ENCODE data around the gene ADGRG6.
"Not testable (repeated sequence)": the region's sequence is repeated elsewhere in the genome, so short reads cannot be mapped to it uniquely, and the experiment has no call there.

The ADGRG6 gene

DNA sequence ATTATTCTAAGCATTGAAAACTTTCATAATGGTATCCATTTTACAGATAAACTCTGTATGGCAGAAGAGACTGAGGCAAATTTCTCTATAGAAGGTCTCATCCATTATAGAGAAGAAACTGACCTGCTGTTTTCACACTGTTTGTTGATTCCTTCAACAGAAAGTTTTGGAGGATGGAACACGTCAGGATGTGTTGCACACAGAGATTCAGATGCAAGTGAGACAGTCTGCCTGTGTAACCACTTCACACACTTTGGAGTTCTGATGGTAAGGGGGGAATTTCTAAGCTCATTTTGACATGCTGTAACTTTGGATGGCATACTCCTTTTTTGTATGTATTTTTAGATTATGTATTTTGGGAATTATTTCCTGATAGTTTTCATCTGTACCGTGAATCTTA lies 109.3 kb downstream of the ADGRG6 start:
- DNase-seq (ENCODE audit: low spot score): no peak

DNA sequence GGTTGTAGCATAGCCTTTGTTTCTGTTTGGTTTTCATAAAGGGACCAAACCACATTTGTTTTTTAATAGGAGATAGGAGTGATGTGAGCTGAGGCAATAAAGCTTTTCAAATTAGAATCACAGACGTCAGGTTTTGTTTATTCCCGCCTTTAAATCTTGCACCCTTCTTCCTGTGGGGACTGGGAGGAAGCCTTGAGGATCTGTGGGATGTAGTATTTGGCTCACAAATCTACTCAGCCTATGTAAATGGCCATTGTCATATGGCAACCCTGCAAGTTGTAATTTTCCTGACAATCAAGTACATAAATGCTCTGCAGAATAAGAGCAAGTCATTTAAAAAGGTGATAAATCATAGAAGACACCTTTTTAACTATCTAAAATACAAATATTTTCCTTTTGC lies 110.4 kb downstream of the ADGRG6 start:
- no peak for DNase-seq (ENCODE audit: low spot score)

- DNase-seq (ENCODE audit: low spot score): no peak
Observed at GRCh38 chr6:142412658-142413057, 110.9 kb downstream of the ADGRG6 start.

DNA sequence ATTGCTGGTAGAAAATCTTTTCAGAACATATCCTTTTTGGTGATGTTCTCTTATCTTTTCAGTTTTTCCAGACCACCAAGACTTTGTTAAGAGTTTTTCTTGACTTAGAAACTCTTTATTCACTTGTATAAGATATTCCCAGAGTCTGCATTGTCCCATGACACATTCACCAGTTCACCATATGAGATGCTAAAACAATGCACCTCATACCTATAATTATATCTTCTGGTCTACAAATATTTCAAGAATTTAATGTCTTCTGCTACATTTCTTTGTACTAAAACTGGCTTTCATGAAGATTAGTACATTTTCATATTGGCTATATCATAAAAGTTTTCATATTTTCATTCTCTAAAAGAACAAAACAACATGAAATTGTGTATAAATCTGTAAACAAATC lies 111.3 kb downstream of the ADGRG6 start:
- no peak for DNase-seq (ENCODE audit: low spot score)

- no peak for DNase-seq (ENCODE audit: low spot score)
Observed at GRCh38 chr6:142414462-142415250, 112.8 kb downstream of the ADGRG6 start.

DNA sequence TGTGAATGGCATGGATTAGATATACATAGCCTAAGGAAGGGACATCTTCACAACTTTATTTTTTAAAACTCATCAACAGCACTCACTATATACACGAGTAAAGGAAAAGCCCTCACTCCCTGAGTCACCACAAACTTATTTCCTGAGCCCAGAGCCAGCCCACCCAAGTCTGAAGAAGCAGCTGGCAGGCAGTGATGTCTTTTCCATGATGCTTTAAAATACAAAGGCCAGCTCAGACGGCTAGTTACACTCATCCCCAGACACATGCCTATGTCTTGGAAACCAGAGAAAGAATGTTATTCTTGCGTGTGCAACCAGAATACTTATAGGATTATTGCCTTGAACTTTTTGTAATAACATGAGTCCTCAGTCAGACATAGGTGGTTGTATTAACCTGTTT lies 114.4 kb downstream of the ADGRG6 start:
- DNase-seq (ENCODE audit: low spot score): no peak

DNA sequence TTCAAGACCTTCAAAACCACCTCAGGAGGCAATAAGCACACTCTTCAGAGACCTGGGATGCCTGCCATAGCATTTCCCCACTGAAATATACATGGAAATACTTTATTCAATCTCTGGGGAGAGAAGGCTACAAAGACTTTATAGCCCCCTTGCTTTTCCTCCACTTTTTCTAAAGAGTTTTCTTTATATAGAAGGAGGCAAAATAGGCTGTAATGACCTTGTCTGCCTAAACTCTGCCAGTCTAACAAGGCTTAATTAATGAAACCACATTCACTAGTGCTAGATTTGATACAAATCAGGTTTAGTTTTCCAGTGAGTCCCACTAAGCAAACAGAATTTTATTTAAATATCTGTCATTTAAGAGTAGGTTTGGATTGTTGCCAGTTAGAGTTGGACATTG lies 114.9 kb downstream of the ADGRG6 start:
- no peak for DNase-seq (ENCODE audit: low spot score)

DNA sequence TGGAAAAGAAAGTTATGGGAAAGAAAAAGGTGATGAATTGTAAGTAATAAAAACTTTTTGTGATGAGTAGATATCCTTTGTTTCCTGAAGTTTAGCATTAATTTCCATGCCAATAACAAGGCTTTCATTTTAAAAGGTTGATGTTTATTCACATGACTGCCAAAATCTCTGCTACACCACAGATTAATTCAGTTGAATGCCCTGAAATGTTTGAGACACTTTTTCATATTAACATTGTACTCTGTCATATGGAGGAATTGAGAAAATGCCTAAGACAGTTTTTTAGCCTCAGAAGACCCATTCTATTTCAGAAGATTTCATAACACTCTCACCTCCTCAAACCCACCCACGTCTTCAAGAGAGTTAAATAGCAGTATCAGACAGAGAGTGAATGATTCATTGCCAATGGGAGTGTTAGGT lies 115.5 kb downstream of the ADGRG6 start:
- no peak for DNase-seq (ENCODE audit: low spot score)

DNA sequence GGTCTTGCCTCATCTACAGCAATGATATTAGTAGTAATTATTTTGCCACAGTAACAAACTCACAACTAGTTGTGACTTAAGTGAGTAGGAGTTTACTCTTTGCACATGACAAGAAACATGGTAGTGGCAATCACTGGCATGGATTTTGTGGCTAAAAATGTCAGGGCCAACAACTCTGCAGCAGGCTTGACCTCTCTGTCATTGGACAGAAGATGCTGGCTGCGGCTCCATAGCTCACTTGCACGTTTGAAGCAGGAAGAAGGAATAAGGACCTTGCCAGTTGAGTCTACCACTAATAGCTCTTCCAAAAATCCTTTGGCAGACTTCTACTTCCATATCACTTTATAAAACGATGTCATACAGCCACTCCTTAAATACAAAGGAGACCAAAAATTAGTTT lies 117.3 kb downstream of the ADGRG6 start:
- DNase-seq (ENCODE audit: low spot score): no peak

- no peak for DNase-seq (ENCODE audit: low spot score)
Observed at GRCh38 chr6:142420802-142421201, 119.0 kb downstream of the ADGRG6 start.

- DNase-seq (ENCODE audit: low spot score): no peak
Observed at GRCh38 chr6:142421285-142422117, 119.7 kb downstream of the ADGRG6 start.

- DNase-seq (ENCODE audit: low spot score): not testable (repeated sequence)
Observed at GRCh38 chr6:142426444-142427132, 124.8 kb downstream of the ADGRG6 start.

- DNase-seq (ENCODE audit: low spot score): not testable (repeated sequence)
Observed at GRCh38 chr6:142428468-142428867, 126.7 kb downstream of the ADGRG6 start.

- DNase-seq (ENCODE audit: low spot score): no peak
Observed at GRCh38 chr6:142429195-142429594, 127.4 kb downstream of the ADGRG6 start.

- DNase-seq (ENCODE audit: low spot score): no peak
Observed at GRCh38 chr6:142433419-142433818, 131.6 kb downstream of the ADGRG6 start.

GRCh38 chr6:142438898-142439297 lies 137.1 kb downstream of the ADGRG6 start:
- DNase-seq (ENCODE audit: low spot score): no peak

DNA sequence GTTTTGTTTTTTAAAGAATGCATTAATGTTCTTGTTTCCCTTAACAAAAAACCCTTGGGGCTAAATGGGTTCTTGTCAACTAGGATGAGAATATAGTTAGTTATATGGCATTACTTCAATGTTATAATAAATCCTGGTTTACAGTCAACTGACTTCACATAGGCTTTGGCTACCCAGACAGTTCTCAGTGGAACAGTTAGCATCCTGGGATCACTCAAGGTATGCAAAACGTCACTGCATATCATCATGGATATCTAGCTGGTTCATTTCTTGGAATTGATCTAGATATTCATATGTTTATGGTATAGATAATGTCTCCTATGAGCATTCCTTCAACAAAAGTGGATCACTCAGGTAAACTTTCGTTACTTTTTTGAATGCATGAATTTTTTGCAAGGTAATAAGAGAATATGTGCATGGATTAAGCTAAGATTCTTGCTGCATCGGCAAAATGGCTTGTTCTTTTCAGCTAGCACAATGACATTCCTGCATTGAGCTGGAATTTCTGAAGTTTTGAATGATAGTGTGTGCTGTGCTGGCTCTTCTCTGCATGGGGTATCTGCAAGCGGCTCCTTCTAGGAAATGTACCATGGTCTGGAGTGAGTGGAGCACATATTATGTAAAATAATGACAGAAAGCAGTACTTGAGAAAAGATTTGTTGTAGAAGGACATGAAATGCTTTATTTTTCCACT lies 138.9 kb downstream of the ADGRG6 start:
- no peak for DNase-seq (ENCODE audit: low spot score)

DNA sequence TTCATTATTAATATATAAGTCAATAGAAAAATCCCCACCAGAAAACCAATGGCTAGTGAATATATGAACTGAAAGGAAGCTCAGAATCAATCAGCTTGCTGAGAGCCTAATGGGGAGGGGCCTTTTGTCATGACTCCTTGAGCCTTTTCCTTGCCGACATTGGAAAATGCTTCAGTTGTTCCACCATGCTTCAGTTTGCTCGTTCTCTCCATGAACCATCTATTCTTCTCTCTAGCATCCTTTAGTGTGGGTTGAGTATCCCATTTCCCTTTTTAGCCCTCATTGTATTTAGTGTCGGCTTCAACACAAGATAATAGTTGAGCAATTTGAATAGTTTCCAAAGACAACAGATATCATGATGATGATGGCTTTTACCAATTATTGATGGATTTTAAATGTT lies 139.9 kb downstream of the ADGRG6 start:
- no peak for DNase-seq (ENCODE audit: low spot score)

- no peak for DNase-seq (ENCODE audit: low spot score)
Observed at GRCh38 chr6:142443102-142443501, 141.3 kb downstream of the ADGRG6 start.

DNA sequence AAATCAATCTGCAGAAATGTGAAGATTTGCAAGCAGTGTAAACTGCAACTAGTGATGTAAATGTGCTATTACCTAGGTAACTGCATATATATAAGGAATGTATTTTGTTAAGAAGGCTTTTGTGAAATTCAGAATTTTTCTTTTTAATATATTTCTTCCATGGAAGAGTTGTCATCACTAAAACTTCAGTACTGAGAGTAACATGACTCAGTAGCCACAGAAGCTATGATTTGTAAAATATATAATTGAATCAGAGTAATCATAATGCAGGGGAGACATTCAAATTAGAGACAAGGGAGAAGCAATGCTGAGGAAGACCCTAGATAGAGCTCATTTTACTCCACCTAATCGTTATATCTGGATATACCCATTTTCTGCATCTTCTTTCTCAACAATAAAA lies 141.7 kb downstream of the ADGRG6 start:
- DNase-seq (ENCODE audit: low spot score): no peak

DNA sequence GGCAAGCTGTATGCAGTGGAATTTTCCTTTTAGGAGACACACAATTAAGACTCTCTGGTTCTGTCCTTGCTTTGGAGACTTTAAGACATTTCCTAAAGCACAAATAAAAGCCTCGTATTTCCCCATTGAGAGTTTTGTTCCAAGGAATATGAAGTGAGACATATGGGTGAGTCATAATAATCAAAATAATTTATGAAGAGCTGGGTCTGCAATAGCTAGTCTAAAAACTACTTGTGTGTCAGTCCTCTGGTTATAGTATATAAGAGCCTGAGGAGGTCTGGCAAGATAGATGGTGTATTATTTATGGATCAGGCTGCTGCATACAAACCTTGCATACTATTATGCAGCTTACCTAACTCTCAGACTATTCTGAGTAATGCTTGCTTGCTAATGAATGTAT lies 142.6 kb downstream of the ADGRG6 start:
- DNase-seq (ENCODE audit: low spot score): no peak

DNA sequence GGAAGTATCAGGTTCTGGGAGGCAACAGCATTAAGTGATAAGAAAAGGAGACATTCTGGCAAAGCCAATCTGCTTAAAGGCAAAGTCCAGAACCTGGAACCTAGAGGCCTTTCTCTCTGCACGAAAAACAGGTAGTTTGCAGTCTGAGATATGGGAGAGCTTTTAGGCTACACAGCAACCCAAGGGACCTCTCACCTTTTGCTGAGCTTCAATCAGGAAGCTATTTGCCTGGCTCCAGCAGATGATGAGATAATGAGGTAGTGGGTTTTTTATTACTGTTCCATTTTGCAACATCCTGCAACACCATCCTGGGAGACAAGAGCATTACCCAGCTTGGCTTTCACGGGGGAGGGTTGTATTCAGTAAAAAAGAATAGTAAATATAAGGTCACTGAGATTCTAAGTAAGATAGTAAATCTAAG lies 143.1 kb downstream of the ADGRG6 start:
- DNase-seq (ENCODE audit: low spot score): peak; percentile 46
